Stimulated activated CD8-positive, alpha-beta memory T cell treated with anti-CD3 and anti-CD28 coated beads, Interleukin-7, amount 100 ng/mL, for 48 hours (primary cell): ENCODE data around the gene PCNT.

Source experiments
- DNase-seq, 2 donors: peaks; one replicate each; pipeline ENCODE4 v3.0.0-alpha.2; 2020; ENCODE audit warnings: low read depth in 1 of 2; ENCODE audit errors: extremely low read depth in 1 of 2

PCNT gene

GRCh38 chr21:46471514-46471913 lies 147.6 kb downstream of the PCNT start:
- DNase-seq: no peak

GRCh38 chr21:46472246-46472645 lies 148.3 kb downstream of the PCNT start:
- DNase-seq: no peak

- DNase-seq: no peak
Measured at GRCh38 chr21:46474382-46474781, 150.4 kb downstream of the PCNT start.

GRCh38 chr21:46475296-46475695 lies 151.3 kb downstream of the PCNT start:
- no peak for DNase-seq

- DNase-seq: no peak
Measured at GRCh38 chr21:46477765-46478164, 153.8 kb downstream of the PCNT start.

GRCh38 chr21:46478910-46479309 lies 155.0 kb downstream of the PCNT start:
- DNase-seq: no peak

- no peak for DNase-seq
Measured at GRCh38 chr21:46480466-46480865, 156.5 kb downstream of the PCNT start.

GRCh38 chr21:46482225-46482845 lies 158.4 kb downstream of the PCNT start:
- no peak for DNase-seq

- DNase-seq: no peak
Measured at GRCh38 chr21:46482846-46483231, 158.9 kb downstream of the PCNT start.

- DNase-seq: no peak
Measured at GRCh38 chr21:46483300-46484295, 159.6 kb downstream of the PCNT start.

- no peak for DNase-seq
Measured at GRCh38 chr21:46486481-46487126, 162.6 kb downstream of the PCNT start.

- DNase-seq: no peak
Measured at GRCh38 chr21:46489162-46489663, 165.3 kb downstream of the PCNT start.

GRCh38 chr21:46489800-46490199 lies 165.8 kb downstream of the PCNT start:
- DNase-seq: no peak

GRCh38 chr21:46491553-46491952 lies 167.6 kb downstream of the PCNT start:
- no peak for DNase-seq

- DNase-seq: no peak
Measured at GRCh38 chr21:46492851-46493250, 168.9 kb downstream of the PCNT start.

GRCh38 chr21:46493828-46494227 lies 169.9 kb downstream of the PCNT start:
- DNase-seq: no peak
